HG02798 (cell line): ENCODE measurements around the gene ETFA.

Experiments
- ATAC-seq: cut with Tn5 transposase; IDR thresholded peaks from one replicate; pipeline ENCODE4 v1.9.1; 2021; ENCODE audit warnings: mild to moderate bottlenecking; ENCODE audit not compliant: unreplicated experiment, poor library complexity

Gene ETFA

DNA sequence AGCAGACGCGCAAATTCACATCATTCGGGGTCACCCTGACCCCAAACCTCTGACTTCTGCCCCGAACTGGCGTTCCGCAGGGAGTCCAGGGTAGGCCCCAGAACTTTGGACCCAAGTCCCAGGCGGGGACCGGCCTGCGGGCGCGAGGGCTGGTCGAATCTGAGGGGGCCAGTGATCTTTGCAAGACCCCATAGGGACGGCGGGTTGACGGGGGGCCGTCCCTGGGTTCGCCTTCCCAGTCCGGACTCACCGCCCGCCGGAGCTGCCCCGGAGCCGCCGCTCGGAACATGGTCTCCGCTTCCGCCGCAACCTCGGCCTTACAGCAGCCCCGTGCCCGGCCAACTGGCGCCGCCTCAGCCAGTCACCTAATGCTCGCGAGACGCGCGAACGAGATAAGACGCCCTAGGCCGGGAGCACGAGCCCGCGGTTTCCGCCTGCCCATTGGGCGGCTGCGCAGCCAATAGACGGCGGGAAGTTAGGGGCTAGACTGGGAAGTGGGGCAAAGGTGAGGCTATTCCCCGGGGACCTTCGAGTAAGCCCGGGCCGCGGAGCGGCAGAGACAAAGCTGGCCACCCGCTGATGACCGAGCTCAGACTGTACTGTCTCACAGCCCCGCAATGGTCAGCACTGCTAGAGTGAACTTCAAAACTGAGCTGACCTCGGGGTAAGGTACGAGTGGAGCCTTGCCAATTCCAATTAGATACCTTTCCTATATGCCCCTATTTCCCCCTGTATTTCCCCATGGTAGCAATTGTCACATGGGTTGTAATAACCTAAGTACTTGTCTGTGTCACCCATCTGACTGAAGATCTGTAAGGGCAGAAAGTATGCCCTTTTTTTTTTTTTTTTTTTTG lies at the start of gene ETFA:
Gene ETFA, minus strand, starts transcription at position 370 of the 854 bp plus-strand sequence. Its CDS starts 81 bp downstream, at position 289.
- peak; percentile 97 for ATAC-seq

DNA sequence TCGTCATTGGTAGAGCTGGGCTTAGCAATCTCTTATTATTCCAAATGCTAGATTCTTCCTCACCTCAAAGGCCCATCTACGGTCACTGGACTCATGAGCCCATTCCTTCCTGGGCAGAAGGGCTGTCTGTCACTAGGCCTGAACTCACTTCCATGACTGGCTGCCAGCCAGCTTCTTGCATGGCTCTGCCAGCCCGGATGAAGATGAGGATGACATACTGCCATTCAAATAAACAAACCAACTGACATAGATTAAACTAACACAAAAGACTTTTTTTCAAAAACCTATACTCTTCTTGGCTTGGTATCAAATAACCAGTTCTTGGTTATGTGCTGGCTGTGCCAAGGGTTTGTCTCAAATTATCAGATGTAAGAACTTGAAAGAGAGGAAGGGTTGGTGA lies 49.1 kb upstream of the ETFA start:
- no peak for ATAC-seq

DNA sequence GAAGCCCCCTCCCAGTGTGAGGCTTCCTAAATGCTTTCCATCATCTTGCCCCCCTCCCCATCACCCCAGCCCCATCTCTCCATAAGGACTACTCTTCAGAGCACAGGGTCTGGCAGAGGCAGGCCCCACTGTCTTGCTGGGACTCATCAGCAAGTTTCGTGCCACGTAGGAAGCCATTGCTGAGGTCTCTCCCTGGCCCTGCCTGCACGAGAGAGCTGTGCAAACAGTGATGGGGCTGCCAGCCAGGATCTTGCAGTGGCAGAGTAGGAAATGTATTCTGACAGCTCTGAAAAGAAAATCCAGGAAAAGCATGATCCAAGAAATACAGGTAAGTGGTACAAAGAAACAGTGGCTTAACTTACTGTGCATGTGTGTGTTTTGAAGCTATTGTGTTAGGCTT lies 47.9 kb upstream of the ETFA start:
- ATAC-seq = no peak

DNA sequence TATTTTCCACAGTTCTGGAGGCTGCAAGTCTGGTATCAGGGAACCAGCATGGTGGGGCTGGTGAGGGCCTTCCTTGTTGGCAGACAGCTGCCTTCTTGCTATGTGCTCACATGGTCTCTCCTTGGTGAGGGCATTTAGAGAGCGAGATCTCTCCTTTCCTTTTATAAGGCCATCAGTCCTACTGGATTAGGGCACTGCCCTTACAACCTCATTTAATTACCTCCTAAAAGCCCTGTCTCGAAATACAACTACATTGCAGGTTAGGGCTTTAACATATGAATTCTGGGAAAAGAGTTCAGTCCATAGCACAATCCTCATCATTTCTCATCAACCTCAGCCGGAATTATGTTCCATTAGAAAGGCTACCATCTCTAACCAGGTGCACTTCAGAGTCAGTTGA lies 47.2 kb upstream of the ETFA start:
- no peak for ATAC-seq

DNA sequence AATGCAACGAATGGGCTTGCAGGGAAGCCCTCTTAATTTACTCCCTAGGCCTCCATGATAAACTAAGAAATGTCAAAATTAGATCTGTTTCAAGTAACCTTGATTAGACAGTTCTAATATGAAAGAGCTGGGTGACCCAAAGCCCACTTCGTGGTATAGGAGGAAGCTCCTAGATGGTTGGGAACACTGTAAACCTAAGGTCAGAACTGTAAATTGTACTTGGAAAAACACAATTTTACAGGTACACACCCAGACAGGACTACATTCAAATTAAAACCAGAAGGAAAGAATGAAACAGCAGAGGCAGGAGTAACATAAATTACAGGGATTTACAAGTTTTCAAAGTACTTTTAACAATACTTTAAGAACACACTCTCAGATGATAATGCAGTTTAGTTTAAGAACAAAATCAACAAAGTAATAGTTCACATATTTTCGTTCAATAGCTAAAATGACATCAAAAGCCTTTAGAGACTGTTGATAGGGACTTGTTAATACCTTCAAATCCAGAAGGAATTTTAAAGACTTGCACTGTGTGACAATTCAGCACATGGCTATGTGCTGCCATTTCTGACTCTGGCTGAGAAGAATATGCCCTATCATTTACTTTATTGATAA lies 43.7 kb upstream of the ETFA start:
- no peak for ATAC-seq

DNA sequence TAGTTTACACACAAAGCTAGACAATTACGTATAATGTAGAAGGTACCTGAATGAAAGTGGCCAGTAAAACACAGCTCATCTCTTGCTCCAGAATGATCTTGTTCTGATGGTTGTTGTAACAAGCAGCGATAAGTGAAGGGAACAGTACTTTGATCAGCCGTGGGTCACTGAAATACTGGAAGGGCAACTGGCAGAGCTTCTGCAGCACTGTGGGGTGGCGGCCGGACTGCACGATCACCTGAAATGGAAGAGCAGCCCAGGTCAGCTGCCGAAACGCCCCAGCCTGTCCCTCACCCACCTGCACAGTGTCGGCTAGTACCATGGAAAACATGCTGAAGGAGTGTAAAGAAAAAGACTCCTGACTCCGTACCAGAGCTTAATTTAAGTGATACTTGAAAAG lies 42.6 kb upstream of the ETFA start:
- no peak for ATAC-seq

DNA sequence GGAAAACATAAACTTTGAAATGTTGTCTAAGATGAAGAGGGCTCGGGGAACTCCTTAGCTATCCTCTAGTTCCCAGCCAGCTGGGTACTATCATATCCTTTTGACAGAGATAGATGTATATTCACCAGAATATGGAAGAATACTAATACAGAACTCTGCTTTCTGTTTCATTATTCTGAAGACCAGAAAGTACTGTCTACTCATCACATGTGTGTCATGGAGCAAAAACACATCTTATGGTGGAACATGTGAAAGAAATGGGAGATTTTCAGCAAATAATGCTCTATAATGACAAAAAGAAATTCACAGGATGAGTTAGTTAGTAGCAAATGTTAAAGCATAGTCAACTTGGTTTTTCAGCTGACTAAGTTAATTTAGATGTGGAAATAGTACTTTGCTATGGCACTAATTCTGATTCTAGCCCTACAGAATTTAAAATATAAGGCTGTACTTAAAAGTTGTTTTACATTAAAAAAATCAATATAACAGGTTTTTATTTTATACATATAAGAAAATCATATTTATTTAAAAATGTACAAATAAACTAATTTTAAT lies 41.8 kb upstream of the ETFA start:
- ATAC-seq = no peak

DNA sequence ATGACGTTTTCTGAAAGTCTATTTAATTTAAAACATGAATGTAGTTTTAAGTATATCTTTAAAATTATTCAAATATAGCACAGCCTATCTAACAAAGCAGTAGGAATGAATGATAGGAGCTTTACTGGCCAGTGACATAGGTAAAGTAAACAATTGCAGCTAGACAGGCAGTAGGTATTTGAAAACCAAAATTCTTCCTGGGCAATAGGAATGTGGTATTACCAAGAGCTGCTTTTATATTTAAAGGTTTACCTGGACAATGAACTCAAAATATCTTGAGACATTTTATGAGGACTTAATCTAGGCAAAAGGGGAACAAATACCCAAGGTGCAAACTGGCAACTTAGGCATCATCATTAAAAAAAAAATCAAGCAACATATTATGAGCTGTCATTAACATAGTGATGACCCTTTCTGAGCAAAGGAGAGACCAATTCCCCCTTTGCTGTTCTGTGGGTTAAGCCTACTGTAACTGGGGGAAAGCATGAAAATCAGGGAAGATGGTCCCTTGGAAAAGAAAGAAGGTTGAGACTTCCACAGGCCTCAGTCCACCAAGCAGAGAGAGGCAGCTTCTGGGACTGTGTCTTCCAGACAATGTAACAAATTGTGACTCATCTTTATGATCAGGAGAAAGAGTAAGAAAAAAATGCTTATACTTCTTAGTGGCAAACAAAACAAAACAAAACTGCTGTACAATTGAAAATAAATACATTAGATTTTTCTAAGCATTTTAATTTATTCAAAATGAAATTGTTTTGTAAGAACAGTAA lies 38.2 kb upstream of the ETFA start:
- ATAC-seq = no peak

DNA sequence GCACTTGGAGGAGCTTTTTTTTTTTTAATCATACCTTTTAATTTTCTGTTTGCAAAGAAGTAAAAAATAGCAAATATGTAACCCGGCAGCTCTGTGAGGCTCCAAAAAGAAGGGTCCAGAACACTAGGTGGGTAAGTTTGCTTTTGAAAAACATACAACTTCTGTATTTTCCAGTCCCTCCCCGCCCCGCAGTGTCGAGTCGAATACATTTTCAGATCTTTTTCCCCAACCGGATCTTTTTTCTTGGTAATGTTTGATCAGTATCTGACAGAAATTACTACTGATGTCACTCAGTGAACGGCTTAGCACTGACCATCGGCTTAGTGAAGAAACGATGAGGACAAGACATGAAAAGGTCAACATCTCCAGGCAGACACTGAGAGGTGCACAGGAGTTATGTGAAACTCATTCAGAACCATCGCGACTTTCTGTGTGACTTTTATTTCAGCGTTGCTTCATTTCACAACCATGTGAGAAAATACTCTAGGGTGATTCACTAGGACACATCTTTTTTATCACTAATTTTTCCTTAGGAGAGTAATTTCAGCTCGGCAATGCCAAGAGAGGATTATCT lies 36.3 kb upstream of the ETFA start:
- no peak for ATAC-seq

DNA sequence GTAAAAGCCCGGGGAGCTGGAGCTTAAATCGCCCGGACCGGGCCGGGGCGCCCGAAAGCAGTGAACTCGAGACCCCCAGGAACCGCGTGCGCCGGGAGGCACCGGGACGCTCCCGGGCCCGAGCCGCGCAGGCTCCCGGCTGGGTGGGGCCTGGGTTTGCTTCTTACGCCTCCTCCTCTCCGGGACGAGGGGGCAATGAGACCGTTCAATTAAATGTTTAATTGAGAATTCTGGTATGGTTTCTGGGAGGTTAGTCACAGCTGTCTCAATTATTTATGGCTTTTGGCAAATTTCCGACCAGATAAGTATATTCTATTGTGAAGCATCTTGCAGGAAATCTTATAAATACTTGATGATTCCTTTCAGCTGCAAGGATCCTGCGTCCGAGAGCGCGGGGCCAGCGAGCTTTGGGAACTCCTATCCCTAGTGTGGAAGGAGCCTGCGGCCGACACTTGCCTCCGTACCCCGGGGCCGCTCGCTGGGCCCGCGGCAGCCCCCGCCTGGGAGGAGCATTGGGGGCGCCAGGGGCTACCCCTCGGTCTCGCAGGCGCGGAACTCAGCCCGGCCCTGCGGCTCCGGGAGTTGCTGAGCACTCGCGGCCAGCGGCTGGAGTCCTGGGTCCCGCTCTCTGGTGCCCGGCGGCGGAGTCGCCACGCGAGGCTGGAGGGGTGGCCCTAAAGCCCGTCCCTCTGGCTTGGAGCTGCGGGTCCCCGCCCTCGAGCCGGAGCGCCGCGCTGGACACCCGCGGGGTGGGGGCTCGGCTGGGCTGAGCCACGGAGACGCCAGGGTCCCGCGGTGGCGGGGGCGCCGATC lies 35.6 kb upstream of the ETFA start:
- no peak for ATAC-seq

DNA sequence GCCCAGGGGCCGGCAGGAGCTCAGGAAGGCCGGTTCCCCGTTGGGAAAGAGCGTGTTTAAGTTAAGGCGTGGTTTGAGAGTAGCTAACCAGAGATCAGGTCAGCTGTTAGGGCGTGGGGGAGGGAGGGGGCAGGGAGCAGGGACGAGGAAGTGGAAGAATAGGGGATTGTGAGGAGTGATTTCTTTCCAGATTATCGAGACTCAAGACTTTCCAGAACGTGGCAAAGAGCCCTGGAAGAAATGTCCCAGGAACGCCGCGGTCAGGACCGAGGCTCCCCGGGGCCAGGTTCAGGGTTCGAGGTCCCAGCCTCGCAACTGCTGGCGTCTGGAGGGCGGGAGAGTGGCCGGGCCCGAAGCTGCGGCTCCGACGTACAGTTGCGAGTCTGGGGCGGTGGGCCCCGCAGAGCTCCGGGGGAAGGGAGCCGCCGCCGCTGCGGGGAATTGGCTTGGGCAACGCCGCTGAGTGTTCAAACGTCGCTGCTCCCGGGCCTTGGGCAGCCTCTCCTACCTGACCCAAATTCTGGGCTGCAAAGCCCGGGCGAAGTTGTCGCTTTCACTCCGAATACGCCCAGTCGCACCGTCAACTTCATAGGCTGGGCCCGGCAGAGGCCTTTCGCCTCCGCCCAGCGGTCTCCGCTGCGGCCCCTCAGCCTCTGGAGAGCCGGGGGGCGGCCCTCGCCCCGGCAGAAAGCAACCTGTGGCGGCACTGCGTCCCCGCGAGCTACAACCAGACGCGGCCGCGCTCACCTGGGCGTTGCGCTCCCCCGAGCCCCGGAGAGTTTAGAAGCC lies 34.8 kb upstream of the ETFA start:
- ATAC-seq = no peak

DNA sequence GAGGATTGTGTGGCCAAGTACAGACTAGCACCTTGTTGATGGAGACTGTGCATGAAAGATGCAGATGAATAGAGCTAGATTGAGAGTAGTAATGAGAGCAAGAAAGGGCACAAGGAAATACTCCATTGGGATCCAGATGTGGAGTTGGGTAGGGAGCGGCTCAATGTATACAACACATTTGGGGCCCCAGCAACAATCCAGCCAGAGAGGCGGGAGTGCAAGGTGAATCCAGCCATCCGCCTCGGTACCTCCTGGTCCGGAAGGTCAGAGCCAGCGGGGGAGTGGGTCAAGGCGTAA lies 34.3 kb upstream of the ETFA start:
- no peak for ATAC-seq

DNA sequence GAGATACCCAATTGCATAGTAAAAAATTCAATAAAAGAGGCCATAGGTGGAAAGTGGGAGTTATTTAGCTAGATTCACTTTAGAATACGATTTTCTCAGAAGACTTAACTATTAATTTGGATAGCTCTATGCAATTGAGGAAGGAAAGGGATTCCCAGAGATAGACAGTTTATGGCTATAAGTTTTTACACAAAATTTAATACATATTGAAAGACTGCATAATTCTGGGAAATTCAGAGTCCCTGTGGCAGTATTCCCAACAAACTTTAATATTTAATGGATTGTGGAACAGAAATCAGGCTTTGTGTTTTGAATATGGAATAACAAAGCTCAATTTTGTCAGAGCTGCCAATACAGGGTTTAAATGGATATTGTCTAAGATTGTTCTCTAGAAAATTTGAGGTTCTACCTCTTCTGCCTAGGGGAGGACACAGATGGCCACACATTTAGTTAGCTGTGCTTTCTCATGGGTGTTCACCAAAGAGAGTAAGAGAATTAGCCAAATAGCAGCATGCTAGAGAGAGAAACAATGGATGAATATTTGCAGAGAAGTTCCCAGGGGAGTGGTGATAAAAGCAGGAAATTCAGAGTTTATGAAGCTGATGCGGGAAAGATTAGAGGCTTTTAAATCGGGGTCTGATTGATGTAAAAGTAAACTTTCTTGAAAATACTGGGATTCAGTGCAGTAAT lies 33.8 kb upstream of the ETFA start:
- no peak for ATAC-seq

DNA sequence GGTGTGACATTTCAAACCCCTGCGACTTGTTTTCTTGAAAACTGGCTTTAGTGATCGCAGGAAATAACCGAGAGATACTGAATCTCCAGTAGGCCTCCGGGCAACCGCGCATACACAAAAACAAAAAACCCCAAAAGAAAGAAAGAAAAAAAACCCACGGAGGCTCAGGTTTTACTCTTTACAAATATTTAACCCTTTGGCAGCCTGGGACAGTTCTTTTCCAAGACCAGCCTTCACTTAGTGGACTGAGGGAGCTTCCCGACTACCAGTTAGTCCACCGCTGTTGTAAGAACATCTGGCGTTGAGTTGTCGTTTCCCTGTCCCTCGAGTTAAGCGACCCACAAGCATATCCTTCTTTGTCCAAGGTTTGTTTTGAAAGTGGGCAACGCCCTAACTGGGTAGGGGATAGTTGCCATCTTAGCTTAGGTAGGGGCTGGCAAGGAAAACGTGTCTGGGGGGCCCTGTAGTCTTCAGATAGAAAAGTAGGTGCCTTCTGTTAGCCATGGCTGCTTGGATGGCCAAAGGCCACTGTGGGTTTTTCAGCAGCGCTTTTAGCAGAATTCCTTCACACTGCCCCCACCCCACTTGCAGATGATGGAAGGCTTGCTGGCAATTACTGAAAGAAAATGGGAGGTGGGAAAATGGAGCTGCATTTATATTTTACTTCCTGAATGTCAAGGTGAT lies 32.2 kb upstream of the ETFA start:
- ATAC-seq = no peak

DNA sequence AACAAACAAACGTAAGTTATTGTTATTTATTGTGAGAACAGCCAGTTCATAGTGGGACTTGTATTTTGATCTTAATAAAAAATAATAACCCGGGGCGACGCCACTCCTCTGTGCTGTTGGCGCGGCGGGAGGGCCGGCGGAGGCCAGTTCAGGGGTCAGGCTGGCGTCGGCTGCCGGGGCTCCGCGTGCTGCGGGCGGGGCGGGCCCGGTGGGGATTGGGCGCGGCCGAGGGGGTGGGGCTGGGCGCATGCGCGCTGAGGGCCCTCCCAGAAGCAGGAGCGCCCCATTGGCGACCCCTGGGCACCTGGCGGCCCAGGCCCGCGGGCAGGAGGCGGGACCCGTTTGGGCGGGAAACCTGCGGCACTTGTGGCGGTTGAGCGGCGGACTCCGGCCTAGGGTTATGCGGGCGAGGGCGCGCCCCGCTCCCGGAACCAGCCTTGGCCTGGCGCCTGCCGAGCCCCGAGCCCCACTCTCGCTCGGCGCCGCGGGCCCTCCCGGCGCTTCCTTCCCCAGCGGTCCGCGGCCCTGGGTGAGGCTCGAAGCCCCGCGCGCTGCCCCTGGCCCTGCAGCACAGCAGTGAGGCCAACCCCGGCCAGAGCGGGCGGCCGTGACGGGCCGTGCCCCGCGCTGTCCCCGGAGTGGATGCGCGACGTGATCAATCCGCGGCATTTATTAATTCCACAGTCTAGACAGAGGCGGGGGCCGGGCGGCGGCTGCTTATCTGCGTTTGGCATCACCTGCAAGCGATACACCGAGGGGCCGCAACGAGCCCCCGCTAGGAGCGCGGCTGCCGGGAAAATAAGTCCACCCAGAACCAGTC lies 31.3 kb upstream of the ETFA start:
- no peak for ATAC-seq

DNA sequence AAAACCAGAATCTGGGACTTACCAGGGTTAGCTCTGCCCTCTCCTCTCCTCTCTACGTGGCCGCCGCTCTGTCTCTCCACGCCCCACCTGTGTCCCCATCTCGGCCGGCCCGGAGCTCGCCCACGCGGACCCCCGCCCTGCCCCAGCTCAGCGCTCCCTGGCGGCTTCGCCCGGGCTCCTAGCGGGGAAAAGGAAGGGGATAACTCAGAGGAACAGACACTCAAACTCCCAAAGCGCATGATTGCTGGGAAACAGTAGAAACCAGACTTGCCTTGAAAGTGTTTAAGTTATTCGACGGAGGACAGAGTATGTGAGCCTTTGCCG lies 30.8 kb upstream of the ETFA start:
- ATAC-seq = no peak

DNA sequence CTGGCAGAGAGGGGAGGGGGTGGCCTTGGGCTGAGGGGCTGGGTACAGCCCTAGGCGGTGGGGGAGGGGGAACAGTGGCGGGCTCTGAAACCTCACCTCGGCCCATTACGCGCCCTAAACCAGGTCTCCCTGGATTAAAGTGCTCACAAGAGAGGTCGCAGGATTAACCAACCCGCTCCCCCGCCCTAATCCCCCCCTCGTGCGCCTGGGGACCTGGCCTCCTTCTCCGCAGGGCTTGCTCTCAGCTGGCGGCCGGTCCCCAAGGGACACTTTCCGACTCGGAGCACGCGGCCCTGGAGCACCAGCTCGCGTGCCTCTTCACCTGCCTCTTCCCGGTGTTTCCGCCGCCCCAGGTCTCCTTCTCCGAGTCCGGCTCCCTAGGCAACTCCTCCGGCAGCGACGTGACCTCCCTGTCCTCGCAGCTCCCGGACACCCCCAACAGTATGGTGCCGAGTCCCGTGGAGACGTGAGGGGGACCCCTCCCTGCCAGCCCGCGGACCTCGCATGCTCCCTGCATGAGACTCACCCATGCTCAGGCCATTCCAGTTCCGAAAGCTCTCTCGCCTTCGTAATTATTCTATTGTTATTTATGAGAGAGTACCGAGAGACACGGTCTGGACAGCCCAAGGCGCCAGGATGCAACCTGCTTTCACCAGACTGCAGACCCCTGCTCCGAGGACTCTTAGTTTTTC lies 30.2 kb upstream of the ETFA start:
- ATAC-seq = no peak
